GM12874 (cell line): ENCODE results near the gene DHX16.

Experiments used
- TF ChIP-seq, protein P1 (sequence below): IDR thresholded peaks from 2 replicates; pipeline ENCODE4 v1.5.1; 2011; ENCODE audit warnings: low read depth, mild to moderate bottlenecking, control low read depth, low read length, moderate library complexity; ENCODE audit not compliant: insufficient read depth

The DHX16 gene

DNA sequence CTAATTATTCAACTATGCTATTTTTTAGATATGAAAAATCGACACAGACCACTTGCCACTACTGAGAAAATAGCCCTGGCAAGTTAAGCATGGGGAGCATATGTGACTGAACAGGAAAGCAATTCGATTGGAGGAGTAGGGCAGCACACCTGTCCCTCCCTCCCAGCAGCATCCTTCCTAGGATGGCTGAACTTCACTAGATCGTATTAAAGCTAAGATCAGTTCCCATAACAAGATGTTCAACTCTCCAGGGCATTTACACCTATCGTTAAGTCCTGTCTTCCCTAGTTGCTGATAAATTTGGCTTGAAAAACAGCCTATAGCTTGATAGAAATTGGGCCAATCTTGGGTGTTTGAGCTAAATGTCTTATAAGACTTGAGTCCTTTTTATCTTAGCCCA is 62.7 kb downstream of the DHX16 start:
- TF ChIP-seq, protein P1, sequence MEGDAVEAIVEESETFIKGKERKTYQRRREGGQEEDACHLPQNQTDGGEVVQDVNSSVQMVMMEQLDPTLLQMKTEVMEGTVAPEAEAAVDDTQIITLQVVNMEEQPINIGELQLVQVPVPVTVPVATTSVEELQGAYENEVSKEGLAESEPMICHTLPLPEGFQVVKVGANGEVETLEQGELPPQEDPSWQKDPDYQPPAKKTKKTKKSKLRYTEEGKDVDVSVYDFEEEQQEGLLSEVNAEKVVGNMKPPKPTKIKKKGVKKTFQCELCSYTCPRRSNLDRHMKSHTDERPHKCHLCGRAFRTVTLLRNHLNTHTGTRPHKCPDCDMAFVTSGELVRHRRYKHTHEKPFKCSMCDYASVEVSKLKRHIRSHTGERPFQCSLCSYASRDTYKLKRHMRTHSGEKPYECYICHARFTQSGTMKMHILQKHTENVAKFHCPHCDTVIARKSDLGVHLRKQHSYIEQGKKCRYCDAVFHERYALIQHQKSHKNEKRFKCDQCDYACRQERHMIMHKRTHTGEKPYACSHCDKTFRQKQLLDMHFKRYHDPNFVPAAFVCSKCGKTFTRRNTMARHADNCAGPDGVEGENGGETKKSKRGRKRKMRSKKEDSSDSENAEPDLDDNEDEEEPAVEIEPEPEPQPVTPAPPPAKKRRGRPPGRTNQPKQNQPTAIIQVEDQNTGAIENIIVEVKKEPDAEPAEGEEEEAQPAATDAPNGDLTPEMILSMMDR = no peak

DNA sequence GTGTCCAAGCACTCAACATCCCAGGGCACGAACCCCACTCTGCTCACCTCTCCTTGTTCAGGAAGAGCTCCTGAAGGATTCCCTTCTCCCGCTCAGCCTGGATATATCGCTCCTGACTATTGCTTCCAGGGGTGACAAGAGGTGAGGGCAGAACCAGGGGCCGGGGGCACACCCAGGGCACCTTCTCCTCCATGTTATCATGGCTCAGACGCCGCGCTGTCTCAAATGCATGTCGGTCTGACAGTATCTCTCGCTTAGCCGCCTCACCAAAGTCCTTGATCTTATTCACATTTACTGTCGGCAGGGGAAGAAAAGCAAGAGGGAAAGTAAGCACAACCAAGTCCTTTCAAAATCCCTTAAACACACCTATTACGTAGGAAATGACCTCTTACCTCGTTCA is 68.8 kb downstream of the DHX16 start:
- TF ChIP-seq, protein P1 = no peak
